H1 (cell line): ENCODE measurements around the gene ARL2BP. TPM values are rescaled to one million over a fixed set of nuclear protein-coding genes. Genes with fewer than 3 reads are reported as not detected.

Experiments used
- polyA plus RNA-seq, 7 experiments: library from polyadenylated mRNA; depleted of rRNA in 3 of 7; stranded (reverse) in 5 of 7; unstranded in 2 of 7; fragments of >200 nt in 5 of 7; fragments of 200-250 nt in 2 of 7; gene quantifications; 1 replicate in 5 of 7; 2 replicates in 1 of 7; 4 replicates in 1 of 7; pipeline versions ENCODE4 v1.2.1 to v1.2.3, GENCODE V29; 2011 to 2013; ENCODE audit warnings: missing spikeins in 2 of 7, mixed read lengths in 2 of 7
- total RNA-seq: library from RNA; stranded (reverse); fragmentation: NEBNext Ultra II Directional; extraction: Animal tissue kit (Norgen Biotek cat#: 25700); gene quantifications from 2 replicates; pipeline ENCODE4 v1.2.1, GENCODE V29; 2021

The ARL2BP gene
- total and polyA plus RNA-seq, 2 of the 8 experiments (the other 6 are each of a cell fraction or from before 2014, with no cell fraction given), result 13.6 to 18.3 TPM

Other genes starting within 250 kb of the ARL2BP start
- gene CPNE2, start 152.7 kb upstream of the ARL2BP start, total RNA-seq, result 10.6 and 11.6 TPM in 2 replicates
- 38.0 and 39.5 TPM in 2 replicates for gene CPNE2, start 152.7 kb upstream of the ARL2BP start, polyA plus RNA-seq (2011; rRNA removed)
- 93.1 and 95.1 TPM in 2 replicates for gene PSME3IP1, start 59.2 kb upstream of the ARL2BP start, total RNA-seq
- 98.3 and 117 TPM in 2 replicates for gene PSME3IP1, start 59.2 kb upstream of the ARL2BP start, polyA plus RNA-seq (2011; rRNA removed)
- 32.5 and 34.2 TPM in 2 replicates for gene RSPRY1, start 58.9 kb upstream of the ARL2BP start, total RNA-seq
- gene RSPRY1, start 58.9 kb upstream of the ARL2BP start, polyA plus RNA-seq (2011; rRNA removed), result 9.1 and 11.5 TPM in 2 replicates
- 2.3 and 2.9 TPM in 2 replicates for gene PLLP, start 39.4 kb downstream of the ARL2BP start, total RNA-seq
- 9.7 and 10.6 TPM in 2 replicates for gene PLLP, start 39.4 kb downstream of the ARL2BP start, polyA plus RNA-seq (2011; rRNA removed)
- gene CCL22, start 113.5 kb downstream of the ARL2BP start, total RNA-seq, result not detected in 2 replicates
- gene CCL22, start 113.5 kb downstream of the ARL2BP start, polyA plus RNA-seq (2011; rRNA removed), result not detected in 2 replicates
- 1.4 and 1.9 TPM in 2 replicates for gene CX3CL1, start 127.2 kb downstream of the ARL2BP start, total RNA-seq
- 3.0 and 3.2 TPM in 2 replicates for gene CX3CL1, start 127.2 kb downstream of the ARL2BP start, polyA plus RNA-seq (2011; rRNA removed)
- gene CCL17, start 159.5 kb downstream of the ARL2BP start, total RNA-seq, result not detected in 2 replicates
- gene CCL17, start 159.5 kb downstream of the ARL2BP start, polyA plus RNA-seq (2011; rRNA removed), result not detected in 2 replicates
- gene CIAPIN1, start 202.1 kb downstream of the ARL2BP start, total RNA-seq, result 83.6 and 90.7 TPM in 2 replicates
- gene CIAPIN1, start 202.1 kb downstream of the ARL2BP start, polyA plus RNA-seq (2011; rRNA removed), result 64.0 and 76.8 TPM in 2 replicates
- 31.7 and 33.3 TPM in 2 replicates for gene COQ9, start 202.2 kb downstream of the ARL2BP start, total RNA-seq
- 47.9 and 60.3 TPM in 2 replicates for gene COQ9, start 202.2 kb downstream of the ARL2BP start, polyA plus RNA-seq (2011; rRNA removed)
- gene POLR2C, start 217.4 kb downstream of the ARL2BP start, total RNA-seq, result 71.2 and 72.5 TPM in 2 replicates
- 132 and 149 TPM in 2 replicates for gene POLR2C, start 217.4 kb downstream of the ARL2BP start, polyA plus RNA-seq (2011; rRNA removed)
- gene DOK4, start 241.2 kb downstream of the ARL2BP start, total RNA-seq, result 28.9 and 29.9 TPM in 2 replicates
- 24.0 and 29.5 TPM in 2 replicates for gene DOK4, start 241.2 kb downstream of the ARL2BP start, polyA plus RNA-seq (2011; rRNA removed)